ENCODE data around the gene OLA1.

OLA1 gene

DNA sequence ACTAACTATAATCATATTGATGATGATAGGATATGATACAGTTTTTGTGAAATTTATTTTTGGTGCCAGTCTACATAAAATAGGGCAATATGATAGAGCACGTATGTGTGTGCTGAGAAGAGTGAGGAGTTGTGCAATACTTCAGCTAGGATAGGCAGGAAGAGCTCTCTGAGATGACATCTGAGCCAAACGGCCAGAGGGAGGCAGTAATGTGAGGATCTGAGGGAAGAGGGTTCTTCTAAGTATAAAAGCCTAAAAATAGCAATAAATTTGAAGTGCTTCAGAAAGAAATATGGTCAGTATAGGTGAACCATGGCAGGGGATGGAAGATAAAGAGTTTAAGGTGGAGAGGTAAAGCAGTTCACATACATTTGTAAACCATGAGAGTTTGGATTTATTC is 102.5 kb downstream of the OLA1 start:
- DNase-seq (ENCODE audit: low read depth in 1 of 2, low spot score in 1 of 2) = peak in 1 of 2 experiments; percentile 20
- H3K27ac ChIP-seq (replicated peaks) = no peak overlapping the region
- TF ChIP-seq REST (IDR thresholded peaks at IDR 0.05; ENCODE audit: insufficient replicate concordance, low read depth) (no peak), POLR2AphosphoS5 (IDR thresholded peaks at IDR 0.05; ENCODE audit: low read depth) (no peak), GABPA (IDR thresholded peaks at IDR 0.05; ENCODE audit: low read depth) (no peak), SPI1 (IDR thresholded peaks at IDR 0.05; ENCODE audit: borderline replicate concordance, low read depth) (no peak)
- TF ChIP-seq, protein P1, sequence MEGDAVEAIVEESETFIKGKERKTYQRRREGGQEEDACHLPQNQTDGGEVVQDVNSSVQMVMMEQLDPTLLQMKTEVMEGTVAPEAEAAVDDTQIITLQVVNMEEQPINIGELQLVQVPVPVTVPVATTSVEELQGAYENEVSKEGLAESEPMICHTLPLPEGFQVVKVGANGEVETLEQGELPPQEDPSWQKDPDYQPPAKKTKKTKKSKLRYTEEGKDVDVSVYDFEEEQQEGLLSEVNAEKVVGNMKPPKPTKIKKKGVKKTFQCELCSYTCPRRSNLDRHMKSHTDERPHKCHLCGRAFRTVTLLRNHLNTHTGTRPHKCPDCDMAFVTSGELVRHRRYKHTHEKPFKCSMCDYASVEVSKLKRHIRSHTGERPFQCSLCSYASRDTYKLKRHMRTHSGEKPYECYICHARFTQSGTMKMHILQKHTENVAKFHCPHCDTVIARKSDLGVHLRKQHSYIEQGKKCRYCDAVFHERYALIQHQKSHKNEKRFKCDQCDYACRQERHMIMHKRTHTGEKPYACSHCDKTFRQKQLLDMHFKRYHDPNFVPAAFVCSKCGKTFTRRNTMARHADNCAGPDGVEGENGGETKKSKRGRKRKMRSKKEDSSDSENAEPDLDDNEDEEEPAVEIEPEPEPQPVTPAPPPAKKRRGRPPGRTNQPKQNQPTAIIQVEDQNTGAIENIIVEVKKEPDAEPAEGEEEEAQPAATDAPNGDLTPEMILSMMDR (IDR thresholded peaks at IDR 0.05; ENCODE audit: insufficient read depth, low read length) = no peak
- no peak overlapping the region for H3K4me3 ChIP-seq (replicated peaks; ENCODE audit: insufficient read depth, low read length)
- no peaks in the 10 kb centered on the region for H3K27me3 ChIP-seq (ENCODE audit: insufficient read depth, poor library complexity, severe bottlenecking)

DNA sequence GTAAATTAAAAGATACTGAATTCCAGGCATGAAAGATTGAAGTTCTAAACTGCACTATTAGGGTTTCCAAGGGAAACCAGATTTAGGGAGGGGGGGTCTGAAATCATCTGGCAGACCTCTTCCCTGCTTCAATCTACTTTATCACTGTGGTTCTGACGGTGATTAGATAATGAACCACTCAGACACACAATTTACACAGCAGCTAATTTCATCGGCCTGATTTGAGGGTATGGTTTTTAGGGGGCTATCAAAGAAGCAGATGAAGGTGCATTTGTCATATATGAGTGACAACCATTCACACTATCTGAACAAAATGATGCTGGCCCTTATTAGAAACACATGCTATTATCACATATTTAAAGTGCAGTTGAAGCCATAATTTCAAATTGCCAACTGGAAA is 106.0 kb downstream of the OLA1 start:
- TF ChIP-seq REST (IDR thresholded peaks at IDR 0.05; ENCODE audit: insufficient replicate concordance, low read depth) = no peak
- Histone ChIP-seq H3K4me3 (replicated peaks; ENCODE audit: insufficient read depth, low read length) (no peak overlapping the region), H3K27ac (replicated peaks) (no peak overlapping the region), H3K27me3 (ENCODE audit: insufficient read depth, poor library complexity, severe bottlenecking) (no peaks in the 10 kb centered on the region)
- no peak for DNase-seq (ENCODE audit: low read depth in 1 of 2, low spot score in 1 of 2)

- Histone ChIP-seq H3K4me3 (replicated peaks; ENCODE audit: insufficient read depth, low read length) (no peak overlapping the region), H3K27me3 (ENCODE audit: insufficient read depth, poor library complexity, severe bottlenecking) (no peaks in the 10 kb centered on the region), H3K27ac (replicated peaks) (no peak overlapping the region)
- DNase-seq (ENCODE audit: low read depth in 1 of 2, low spot score in 1 of 2) = peak in 1 of 2 experiments; percentile 5
- TF ChIP-seq, protein P1 (IDR thresholded peaks at IDR 0.05; ENCODE audit: insufficient read depth, low read length) = peak; percentile 8
- TF ChIP-seq SPI1 (IDR thresholded peaks at IDR 0.05; ENCODE audit: borderline replicate concordance, low read depth) = no peak
Observed at GRCh38 chr2:174138161-174138560, 110.2 kb downstream of the OLA1 start.

DNA sequence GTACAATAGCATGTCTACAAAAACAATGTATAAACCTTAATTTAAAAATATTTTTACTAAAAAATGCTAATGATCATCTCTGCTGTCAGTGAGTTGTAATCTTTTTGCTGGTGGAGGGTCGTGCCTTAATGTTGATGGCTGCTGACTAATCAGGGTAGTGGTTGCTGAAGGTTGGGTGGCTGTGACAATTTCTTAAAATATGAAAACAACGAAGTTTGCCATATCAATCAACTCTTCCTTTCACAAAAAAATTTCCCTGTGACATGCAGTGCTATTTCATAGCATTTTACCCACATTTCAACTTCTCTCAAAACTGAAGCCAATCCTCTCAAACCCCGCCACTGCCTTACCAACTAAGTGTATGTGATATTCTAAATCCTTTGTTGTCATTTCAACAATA is 112.4 kb downstream of the OLA1 start:
- TF ChIP-seq REST (IDR thresholded peaks at IDR 0.05; ENCODE audit: insufficient replicate concordance, low read depth) (no peak), GABPA (IDR thresholded peaks at IDR 0.05; ENCODE audit: low read depth) (no peak), SPI1 (IDR thresholded peaks at IDR 0.05; ENCODE audit: borderline replicate concordance, low read depth) (no peak), POLR2AphosphoS5 (IDR thresholded peaks at IDR 0.05; ENCODE audit: low read depth) (no peak)
- TF ChIP-seq, protein P1 (IDR thresholded peaks at IDR 0.05; ENCODE audit: insufficient read depth, low read length) = no peak
- Histone ChIP-seq H3K27me3 (ENCODE audit: insufficient read depth, poor library complexity, severe bottlenecking) (no peaks in the 10 kb centered on the region), H3K27ac (replicated peaks) (no peak overlapping the region), H3K4me3 (replicated peaks; ENCODE audit: insufficient read depth, low read length) (no peak overlapping the region)
- no peak for DNase-seq (ENCODE audit: low read depth in 1 of 2, low spot score in 1 of 2)
